Measurements from ENCODE around the gene ITIH3.

The ITIH3 gene

GRCh38 chr3:52779837-52780585, 14.6 kb upstream of the ITIH3 start:
- in situ Hi-C loops (cut with HindIII; ENCODE audit: low sequenced_read_pairs): no loop called here

- in situ Hi-C loops (cut with HindIII; ENCODE audit: low sequenced_read_pairs): no loop called here
Observed at GRCh38 chr3:52781741-52782140, 12.9 kb upstream of the ITIH3 start.

GRCh38 chr3:52782412-52783210, 12.0 kb upstream of the ITIH3 start:
- in situ Hi-C loops (cut with HindIII; ENCODE audit: low sequenced_read_pairs): no loop called here

- in situ Hi-C loops (cut with HindIII; ENCODE audit: low sequenced_read_pairs): no loop called here
Observed at GRCh38 chr3:52783211-52783555, 11.4 kb upstream of the ITIH3 start.

- in situ Hi-C loops (cut with HindIII; ENCODE audit: low sequenced_read_pairs): no loop called here
Observed at GRCh38 chr3:52784021-52784621, 10.5 kb upstream of the ITIH3 start.

GRCh38 chr3:52784931-52785590, 9.5 kb upstream of the ITIH3 start:
- in situ Hi-C loops (cut with HindIII; ENCODE audit: low sequenced_read_pairs): no loop called here

GRCh38 chr3:52786330-52787215, 8.0 kb upstream of the ITIH3 start:
- in situ Hi-C loops (cut with HindIII; ENCODE audit: low sequenced_read_pairs): no loop called here

- in situ Hi-C loops (cut with HindIII; ENCODE audit: low sequenced_read_pairs): no loop called here
Observed at GRCh38 chr3:52787246-52787645, 7.3 kb upstream of the ITIH3 start.

GRCh38 chr3:52787672-52788625, 6.6 kb upstream of the ITIH3 start:
- in situ Hi-C loops (cut with HindIII; ENCODE audit: low sequenced_read_pairs): no loop called here

GRCh38 chr3:52788890-52789745, 5.5 kb upstream of the ITIH3 start:
- in situ Hi-C loops (cut with HindIII; ENCODE audit: low sequenced_read_pairs): no loop called here

GRCh38 chr3:52789746-52790040, 4.9 kb upstream of the ITIH3 start:
- in situ Hi-C loops (cut with HindIII; ENCODE audit: low sequenced_read_pairs): no loop called here

- in situ Hi-C loops (cut with HindIII; ENCODE audit: low sequenced_read_pairs): no loop called here
Observed at GRCh38 chr3:52790337-52790736, 4.3 kb upstream of the ITIH3 start.

GRCh38 chr3:52790741-52791140, 3.9 kb upstream of the ITIH3 start:
- in situ Hi-C loops (cut with HindIII; ENCODE audit: low sequenced_read_pairs): no loop called here

GRCh38 chr3:52791366-52791765, 3.2 kb upstream of the ITIH3 start:
- in situ Hi-C loops (cut with HindIII; ENCODE audit: low sequenced_read_pairs): no loop called here

- in situ Hi-C loops (cut with HindIII; ENCODE audit: low sequenced_read_pairs): no loop called here
Observed at GRCh38 chr3:52791928-52792327, 2.7 kb upstream of the ITIH3 start.

- in situ Hi-C loops (cut with HindIII; ENCODE audit: low sequenced_read_pairs): no loop called here
Observed at GRCh38 chr3:52792413-52792812, 2.2 kb upstream of the ITIH3 start.

GRCh38 chr3:52792961-52793695, 1.5 kb upstream of the ITIH3 start:
- in situ Hi-C loops (cut with HindIII; ENCODE audit: low sequenced_read_pairs): no loop called here
